Activated CD4-positive, alpha-beta T cell treated with anti-CD3 and anti-CD28 coated beads, Interleukin-2, amount 50 U/mL, for 1 hour (primary cell): ENCODE measurements around the gene EGLN3.
A peak's percentile ranks its signal among the peaks of the same experiment; 100 is the strongest.
"Not testable (repeated sequence)": the region's sequence is repeated elsewhere in the genome, so short reads cannot be mapped to it uniquely, and the experiment has no call there.

ENCODE experiments used
- DNase-seq: peaks from one replicate; pipeline ENCODE4 v3.0.0-alpha.2; 2020

EGLN3 gene

GRCh38 chr14:33950320-33951182, at the start of gene EGLN3:
EGLN3 (minus strand) TSS chr14:33951074; CDS start chr14:33950752, 322 bp downstream.
- DNase-seq, result peak; percentile 42

- DNase-seq, result no peak
Measured at GRCh38 chr14:34000396-34000795, 49.5 kb upstream of the EGLN3 start.

- no peak for DNase-seq
Measured at GRCh38 chr14:33999771-34000291, 49.0 kb upstream of the EGLN3 start.

- DNase-seq, result no peak
Measured at GRCh38 chr14:33997611-33998010, 46.7 kb upstream of the EGLN3 start.

- no peak for DNase-seq
Measured at GRCh38 chr14:33996462-33996861, 45.6 kb upstream of the EGLN3 start.

- no peak for DNase-seq
Measured at GRCh38 chr14:33993246-33993645, 42.4 kb upstream of the EGLN3 start.

- DNase-seq, result no peak
Measured at GRCh38 chr14:33992274-33993007, 41.6 kb upstream of the EGLN3 start.

GRCh38 chr14:33990790-33991189, 39.9 kb upstream of the EGLN3 start:
- DNase-seq, result no peak

GRCh38 chr14:33987565-33988080, 36.7 kb upstream of the EGLN3 start:
- DNase-seq, result no peak

- DNase-seq, result no peak
Measured at GRCh38 chr14:33986804-33987203, 35.9 kb upstream of the EGLN3 start.

- no peak for DNase-seq
Measured at GRCh38 chr14:33985242-33985641, 34.4 kb upstream of the EGLN3 start.

- DNase-seq, result no peak
Measured at GRCh38 chr14:33979613-33980276, 28.9 kb upstream of the EGLN3 start.

GRCh38 chr14:33978892-33979612, 28.2 kb upstream of the EGLN3 start:
- DNase-seq, result no peak

- DNase-seq, result no peak
Measured at GRCh38 chr14:33972583-33973081, 21.8 kb upstream of the EGLN3 start.

- DNase-seq, result not testable (repeated sequence)
Measured at GRCh38 chr14:33969846-33970245, 19.0 kb upstream of the EGLN3 start.

GRCh38 chr14:33968722-33969121, 17.8 kb upstream of the EGLN3 start:
- no peak for DNase-seq

GRCh38 chr14:33967138-33967537, 16.3 kb upstream of the EGLN3 start:
- DNase-seq, result no peak

- DNase-seq, result no peak
Measured at GRCh38 chr14:33966276-33966675, 15.4 kb upstream of the EGLN3 start.

GRCh38 chr14:33964599-33965317, 13.9 kb upstream of the EGLN3 start:
- no peak for DNase-seq

- DNase-seq, result no peak
Measured at GRCh38 chr14:33963892-33964291, 13.0 kb upstream of the EGLN3 start.

- not testable (repeated sequence) for DNase-seq
Measured at GRCh38 chr14:33962466-33962865, 11.6 kb upstream of the EGLN3 start.
